ENCODE data around the gene MAZ. TPM values are rescaled to one million over a fixed set of nuclear protein-coding genes. Genes with fewer than 3 reads are reported as not detected.

MAZ gene
- total and polyA plus RNA-seq, 2 of the 13 experiments (the other 11 are each of a cell fraction or from before 2014, with no cell fraction given), result 203 to 277 TPM

- peak; percentile 73 for TF ChIP-seq ZBTB33 (CRISPR knock-in tag; IDR thresholded peaks at IDR 0.05)
- TF ChIP-seq ZBTB42 (CRISPR knock-in tag; IDR thresholded peaks at IDR 0.05), result 0 out of 2 replicates have a peak, but pooled peaks have one; percentile 28
- TF ChIP-seq CREM (IDR thresholded peaks at IDR 0.05), result peak; percentile 91
- no peak for TF ChIP-seq CREM (CRISPR knock-in tag; IDR thresholded peaks at IDR 0.05)
- TF ChIP-seq ZNF441 (CRISPR knock-in tag; IDR thresholded peaks at IDR 0.05; ENCODE audit: borderline replicate concordance), result peak; percentile 91
- peak; percentile 84 for TF ChIP-seq ZNF136 (CRISPR knock-in tag; IDR thresholded peaks at IDR 0.05; ENCODE audit: low read depth)
- TF ChIP-seq ARID4A (CRISPR knock-in tag; IDR thresholded peaks at IDR 0.05; ENCODE audit: borderline replicate concordance), result peak; percentile 76; the same call in 1 of the 2 replicates
- peak; percentile 82 for TF ChIP-seq ZFX (CRISPR knock-in tag; IDR thresholded peaks at IDR 0.05; ENCODE audit: low read depth)
- TF ChIP-seq RAD51 (IDR thresholded peaks at IDR 0.05; ENCODE audit: borderline replicate concordance), result no peak
- peak; percentile 17; the same call in 1 of the 2 replicates for TF ChIP-seq KLF15 (CRISPR knock-in tag; IDR thresholded peaks at IDR 0.05; ENCODE audit: borderline replicate concordance)
- TF ChIP-seq U2AF2 (IDR thresholded peaks at IDR 0.05; ENCODE audit: low read depth, low read length), result 0 out of 2 replicates have a peak, but pooled peaks have one; percentile 37
- no peak for TF ChIP-seq SMYD3 (CRISPR knock-in tag; IDR thresholded peaks at IDR 0.05)
- TF ChIP-seq ATF7 (IDR thresholded peaks at IDR 0.05), result no peak
- no peak for TF ChIP-seq ATF7 (CRISPR knock-in tag; IDR thresholded peaks at IDR 0.05)
- no peak for TF ChIP-seq SYNCRIP (IDR thresholded peaks at IDR 0.05; ENCODE audit: insufficient read depth, low read depth, low read length)
- TF ChIP-seq ZNF335 (CRISPR knock-in tag; IDR thresholded peaks at IDR 0.05), result peak; percentile 61
- TF ChIP-seq ZNF740 (CRISPR knock-in tag; IDR thresholded peaks at IDR 0.05), result no peak
- TF ChIP-seq ZMAT5 (CRISPR knock-in tag; IDR thresholded peaks at IDR 0.05; ENCODE audit: borderline replicate concordance, low read depth), result no peak
- TF ChIP-seq NFE2L1 (CRISPR knock-in tag; IDR thresholded peaks at IDR 0.05; ENCODE audit: borderline replicate concordance), result no peak
- peak; percentile 1; the same call in 1 of the 2 replicates for TF ChIP-seq ZBTB7A (CRISPR knock-in tag; IDR thresholded peaks at IDR 0.05)
Measured at GRCh38 chr16:29815793-29816693, 9.7 kb downstream of the MAZ start, which contains the start of gene PAGR1 (continued).

Measured in HepG2 (cell line).